CD4-positive, alpha-beta T cell treated with Interleukin-10 for 1 hour (primary cell): ENCODE data around the gene ZC3H11A.
"Not testable (repeated sequence)": the region's sequence is repeated elsewhere in the genome, so short reads cannot be mapped to it uniquely, and the experiment has no call there.

Experiments
- DNase-seq: peaks from one replicate; pipeline ENCODE4 v3.0.0-alpha.2; 2020

ZC3H11A gene

DNA sequence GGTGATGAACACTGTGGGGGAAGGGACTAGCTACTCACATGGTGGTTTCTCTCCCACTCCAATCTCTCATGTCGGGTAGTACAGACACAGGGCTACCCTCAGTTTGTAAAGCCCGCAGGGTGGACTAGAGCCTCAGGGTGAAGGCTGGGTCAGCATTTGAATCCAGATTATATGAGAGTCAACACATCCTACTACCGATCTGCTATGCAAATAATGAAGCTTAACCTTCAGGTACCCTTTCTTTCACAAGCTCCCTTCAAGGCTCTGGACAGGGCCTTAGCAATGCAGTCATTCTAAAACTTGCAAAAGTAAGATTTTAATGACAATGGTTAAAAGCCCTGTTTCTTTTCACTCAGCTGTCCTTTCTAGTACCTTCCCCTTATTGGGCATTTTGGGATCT lies 5.5 kb upstream of the ZC3H11A start:
- no peak for DNase-seq

DNA sequence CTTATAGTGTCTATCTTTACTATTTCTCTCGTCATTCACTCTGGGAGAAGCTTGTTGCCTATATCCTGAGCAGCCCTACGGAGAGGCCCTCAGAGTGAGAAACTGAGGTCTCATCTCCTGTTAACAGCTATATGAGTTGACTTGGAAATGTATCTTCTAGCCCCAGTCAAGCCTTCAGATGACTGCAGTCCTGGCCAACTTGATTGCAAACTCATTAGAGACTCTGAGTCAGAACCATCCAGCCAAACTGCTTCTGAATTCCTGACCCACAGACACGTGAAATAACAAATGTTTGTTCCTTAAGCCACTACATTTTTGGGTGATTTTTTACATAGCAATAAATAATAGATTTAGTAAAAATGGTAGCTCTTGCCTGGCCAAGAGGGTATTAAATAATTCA lies 3.9 kb upstream of the ZC3H11A start:
- DNase-seq: no peak

DNA sequence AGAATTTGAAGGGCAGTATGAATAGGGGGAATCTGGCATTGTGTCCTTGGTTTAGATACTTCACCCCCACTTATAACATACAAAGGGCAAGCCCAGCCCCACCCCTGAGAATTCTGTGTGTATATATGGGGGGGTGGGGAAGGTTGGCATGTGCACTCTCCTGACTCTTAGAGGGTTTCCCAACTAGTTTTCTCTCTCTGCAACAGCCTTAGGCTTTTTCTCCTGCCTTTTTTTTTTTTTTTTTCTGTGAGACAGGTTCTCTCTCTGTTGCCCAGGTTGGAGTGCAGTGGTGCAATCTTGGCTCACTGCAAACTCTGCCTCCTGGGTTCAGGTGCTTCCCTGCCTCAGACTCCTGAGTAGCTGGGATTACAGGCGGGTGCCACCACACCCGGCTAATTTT lies 2.9 kb upstream of the ZC3H11A start:
- no peak for DNase-seq

DNA sequence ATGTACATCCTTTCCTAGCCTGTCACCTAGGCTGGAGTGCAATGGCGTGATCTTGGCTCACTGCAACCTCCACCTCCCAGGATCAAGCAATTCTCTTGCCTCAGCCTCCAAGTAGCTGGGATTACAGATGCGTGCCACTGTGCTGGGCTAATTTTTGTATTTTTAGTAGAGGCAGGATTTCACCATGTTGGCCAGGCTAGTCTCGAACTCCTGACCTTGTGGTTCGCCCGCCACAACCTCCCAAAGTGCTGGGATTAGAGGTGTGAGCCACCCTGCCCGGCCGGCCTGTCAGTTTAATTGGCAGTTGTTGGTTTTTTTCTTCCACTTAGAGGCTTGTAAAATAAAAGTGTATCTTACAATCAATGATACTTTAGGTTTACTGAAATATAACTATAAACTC lies 1.9 kb upstream of the ZC3H11A start:
- DNase-seq: not testable (repeated sequence)

DNA sequence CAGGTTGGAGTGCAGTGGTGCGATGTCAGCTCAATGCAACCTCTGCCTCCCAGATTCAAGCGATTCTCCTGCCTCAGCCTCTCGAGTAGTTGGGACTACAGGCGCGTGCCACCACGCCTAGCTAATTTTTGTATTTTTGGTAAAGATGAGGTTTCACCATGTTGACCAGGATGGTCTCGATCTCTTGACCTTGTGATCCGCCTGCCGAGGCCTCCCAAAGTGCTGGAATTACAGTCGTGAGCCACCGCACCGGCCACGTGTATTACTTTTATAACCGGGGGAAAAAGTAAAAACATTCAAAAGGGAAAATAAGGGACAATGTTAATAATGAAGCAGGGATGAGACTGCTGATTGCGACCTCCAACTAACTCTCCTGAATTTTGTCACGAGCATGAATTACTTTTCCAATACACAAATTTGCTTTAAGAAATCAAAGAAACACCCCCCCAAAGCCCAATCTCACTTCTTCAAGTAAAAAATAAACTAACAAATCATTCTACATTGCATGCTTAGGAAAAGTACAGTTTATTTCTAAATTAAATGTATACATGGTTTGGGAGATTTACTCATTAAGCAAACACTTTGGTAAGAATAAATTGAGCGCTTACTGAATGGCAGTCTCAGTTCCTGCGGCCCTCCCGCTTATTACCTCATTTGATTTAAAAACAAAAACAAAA lies 521 bp upstream of the ZC3H11A start:
- no peak for DNase-seq

DNA sequence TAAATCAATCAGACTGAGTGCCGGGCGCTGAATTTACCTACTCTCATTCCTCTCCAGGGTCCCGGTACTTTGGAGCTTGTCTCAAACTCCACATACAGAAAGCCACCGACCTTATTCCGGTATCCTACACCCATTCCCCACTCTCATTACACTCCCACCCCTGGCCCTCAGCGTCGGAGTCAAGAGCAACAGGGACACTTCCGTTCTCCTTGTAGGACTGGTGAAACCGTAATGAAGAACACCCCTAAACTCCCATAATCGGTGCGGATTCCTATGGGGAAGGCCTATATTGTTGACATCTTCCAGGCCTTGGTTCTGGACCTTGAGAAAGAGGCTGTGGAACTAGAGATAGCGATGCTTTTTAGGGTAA lies 798 bp downstream of the ZC3H11A start:
- no peak for DNase-seq

DNA sequence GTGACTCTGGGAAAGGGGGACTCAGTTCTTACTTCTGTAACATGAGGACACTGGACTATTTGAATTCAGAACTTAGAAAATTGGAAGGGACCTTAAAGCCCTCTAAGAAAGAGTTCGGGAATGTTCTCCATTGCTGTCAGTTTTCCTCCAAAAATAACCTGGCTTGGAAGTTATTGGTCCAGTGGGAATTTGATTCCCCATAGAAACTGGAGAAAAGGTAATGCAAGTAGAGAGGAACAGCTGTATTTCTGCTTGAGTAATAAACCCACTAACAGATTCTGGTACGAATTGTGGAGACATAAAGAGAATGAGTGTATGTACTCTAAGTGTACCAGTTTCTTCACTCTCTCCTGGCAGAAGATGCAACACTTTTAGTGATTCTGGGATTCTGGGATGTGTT lies 1.8 kb downstream of the ZC3H11A start:
- DNase-seq: no peak

DNA sequence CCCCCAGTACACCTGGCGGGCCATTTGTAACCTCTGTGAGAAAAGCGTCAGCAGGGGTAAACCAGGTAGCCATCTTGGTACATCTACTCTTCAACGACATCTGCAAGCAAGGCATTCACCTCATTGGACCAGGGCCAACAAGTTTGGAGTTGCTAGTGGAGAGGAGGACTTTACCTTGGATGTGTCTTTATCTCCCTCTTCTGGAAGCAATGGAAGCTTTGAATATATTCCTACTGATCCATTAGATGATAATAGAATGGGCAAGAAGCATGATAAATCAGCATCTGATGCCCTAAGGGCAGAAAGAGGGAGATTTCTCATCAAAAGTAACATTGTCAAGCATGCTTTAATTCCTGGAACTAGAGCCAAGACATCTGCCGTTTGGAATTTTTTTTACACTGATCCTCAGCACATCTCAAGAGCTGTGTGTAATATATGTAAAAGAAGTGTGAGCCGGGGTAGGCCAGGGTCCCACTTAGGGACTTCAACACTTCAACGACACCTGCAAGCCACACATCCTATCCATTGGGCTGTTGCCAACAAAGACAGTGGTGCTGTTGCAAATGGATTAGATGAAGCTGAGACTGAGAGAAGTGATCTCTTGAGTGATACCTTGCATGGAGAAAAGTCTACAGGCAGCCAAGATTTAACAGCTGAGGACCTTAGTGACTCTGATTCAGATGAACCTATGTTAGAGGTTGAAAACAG lies 2.7 kb downstream of the ZC3H11A start:
- no peak for DNase-seq

DNA sequence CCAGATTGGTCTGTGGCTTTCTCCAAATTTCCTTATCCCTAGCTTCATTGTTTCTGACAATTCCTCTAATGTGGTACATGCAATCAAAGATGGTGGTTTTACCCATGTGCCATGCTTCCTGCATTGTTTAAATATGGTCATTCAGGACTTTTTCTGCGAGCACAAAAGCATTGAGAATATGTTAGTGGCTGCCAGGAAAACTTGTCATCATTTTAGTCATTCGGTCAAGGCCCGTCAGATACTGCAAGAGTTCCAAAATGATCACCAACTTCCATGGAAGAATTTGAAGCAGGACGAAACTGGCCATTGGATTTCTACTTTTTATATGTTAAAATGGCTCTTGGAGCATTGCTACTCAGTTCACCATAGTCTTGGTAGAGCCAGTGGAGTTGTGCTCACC lies 3.7 kb downstream of the ZC3H11A start:
- no peak for DNase-seq

DNA sequence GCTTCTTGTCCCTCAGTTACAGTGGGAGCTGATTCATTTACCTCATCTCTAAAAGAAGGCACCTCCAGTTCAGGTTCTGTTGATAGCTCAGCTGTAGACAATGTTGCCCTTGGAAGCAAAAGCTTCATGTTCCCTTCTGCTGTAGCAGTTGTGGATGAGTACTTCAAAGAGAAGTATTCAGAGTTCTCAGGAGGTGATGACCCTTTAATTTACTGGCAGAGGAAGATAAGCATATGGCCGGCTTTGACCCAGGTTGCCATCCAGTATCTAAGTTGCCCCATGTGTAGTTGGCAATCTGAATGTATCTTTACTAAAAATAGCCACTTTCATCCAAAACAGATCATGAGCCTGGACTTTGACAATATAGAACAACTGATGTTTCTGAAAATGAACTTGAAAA lies 4.5 kb downstream of the ZC3H11A start:
- DNase-seq: no peak

DNA sequence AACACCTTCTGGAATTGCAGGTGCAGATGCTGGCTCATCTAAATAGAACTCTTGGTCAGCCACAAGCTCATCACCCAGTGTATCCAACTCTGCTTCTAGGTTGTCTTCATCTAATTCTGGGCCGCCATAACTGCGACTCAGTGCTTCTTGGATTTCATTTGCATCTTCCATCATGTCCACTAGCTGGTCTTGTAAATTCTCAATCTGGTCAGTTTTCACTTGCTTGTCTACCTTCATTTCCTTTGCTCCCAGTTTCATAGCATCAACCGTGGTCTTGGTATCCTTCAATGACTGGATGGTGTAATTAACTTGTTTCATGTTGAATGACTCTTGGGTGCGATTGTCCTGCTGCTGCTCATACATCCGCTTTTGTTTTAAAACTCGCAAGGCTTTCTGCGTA lies 10.3 kb downstream of the ZC3H11A start:
- no peak for DNase-seq

DNA sequence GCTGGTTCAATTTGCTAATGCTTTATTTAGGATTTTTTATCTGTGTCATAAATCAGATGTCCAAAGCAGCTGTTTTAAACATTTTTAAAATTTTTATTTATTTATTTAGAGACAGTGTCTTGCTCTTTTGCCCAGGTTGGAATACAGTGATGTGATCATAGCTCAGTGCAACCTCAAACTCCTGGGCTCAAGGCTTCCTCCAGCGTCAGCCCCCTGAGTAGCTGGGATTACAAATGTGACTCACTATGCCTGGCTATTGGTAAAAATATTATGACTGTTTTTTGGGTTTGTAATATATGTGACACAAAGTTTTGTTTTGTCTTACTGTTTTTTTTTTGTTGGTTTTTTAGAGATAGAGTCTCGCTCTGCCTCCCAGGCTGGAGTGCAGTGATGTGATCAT lies 11.8 kb downstream of the ZC3H11A start:
- DNase-seq: no peak

DNA sequence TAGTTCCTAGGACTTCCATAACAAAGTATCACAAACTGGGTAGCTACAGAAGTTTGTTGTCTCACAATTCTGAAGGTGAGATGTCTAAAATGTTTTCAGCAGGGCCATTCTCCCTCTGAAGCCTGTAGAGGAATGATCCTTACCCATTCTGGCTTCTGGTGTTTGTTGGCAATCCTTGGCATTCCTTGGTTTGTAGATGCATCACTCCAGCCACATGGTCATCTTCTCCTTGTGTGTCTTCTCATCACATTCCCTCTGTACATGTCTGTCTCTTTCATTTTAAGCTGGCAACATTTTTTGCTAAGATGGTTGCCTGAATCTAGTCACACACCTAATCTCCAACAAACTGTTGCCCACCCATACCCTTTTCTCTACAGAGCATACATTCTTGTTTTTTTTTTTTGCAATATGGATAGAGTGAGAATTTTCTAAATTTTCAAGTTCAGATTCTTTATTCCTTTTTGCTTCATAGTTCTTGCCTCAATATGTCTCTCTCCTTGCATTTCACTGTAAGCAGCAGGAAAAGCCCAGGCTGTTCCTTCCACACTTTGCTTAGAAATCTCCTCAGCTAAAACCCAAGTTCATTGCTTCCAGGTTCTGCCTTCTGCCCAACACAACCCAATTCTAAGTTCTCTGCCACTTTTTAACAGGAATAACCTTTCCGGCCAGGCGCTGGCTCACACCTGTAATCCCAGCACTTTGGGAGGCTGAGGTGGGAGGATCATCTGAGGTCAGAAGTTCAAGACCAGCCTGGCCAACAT lies 18.3 kb downstream of the ZC3H11A start:
- DNase-seq: no peak

DNA sequence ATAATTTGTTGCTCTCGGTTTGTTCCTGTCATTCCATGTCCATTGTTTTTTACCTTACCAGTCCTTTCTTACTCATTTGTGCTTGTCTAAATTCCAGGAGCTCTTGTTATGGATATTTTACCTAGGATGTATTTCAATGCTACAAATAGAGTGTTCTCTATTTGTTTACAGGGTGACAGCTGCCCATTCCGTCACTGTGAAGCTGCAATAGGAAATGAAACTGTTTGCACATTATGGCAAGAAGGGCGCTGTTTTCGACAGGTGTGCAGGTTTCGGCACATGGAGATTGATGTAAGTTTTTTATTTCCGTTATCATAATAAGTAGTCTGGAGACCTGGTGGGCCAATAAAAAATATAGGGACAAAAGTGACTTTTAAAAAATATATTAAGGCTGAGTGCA lies 23.0 kb downstream of the ZC3H11A start:
- DNase-seq: no peak

DNA sequence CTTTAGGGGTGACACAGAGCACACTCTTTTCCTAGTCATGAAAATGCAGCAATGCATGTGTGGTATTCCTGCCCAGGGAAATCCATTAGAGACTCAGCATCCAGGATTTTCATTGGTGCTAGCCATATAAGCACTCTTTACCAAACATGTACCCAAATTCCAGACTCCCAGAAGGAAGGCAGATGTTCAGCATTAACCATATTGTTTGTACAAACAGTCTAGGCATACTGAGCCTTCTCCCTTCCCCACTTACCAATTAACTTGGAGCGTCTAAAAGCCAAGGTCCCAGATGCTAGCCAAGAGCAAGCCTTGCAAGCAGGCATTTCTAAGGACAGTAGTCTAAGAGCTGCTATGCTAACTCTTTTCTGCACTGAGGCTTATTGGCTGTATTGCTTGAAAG lies 27.9 kb downstream of the ZC3H11A start:
- no peak for DNase-seq

DNA sequence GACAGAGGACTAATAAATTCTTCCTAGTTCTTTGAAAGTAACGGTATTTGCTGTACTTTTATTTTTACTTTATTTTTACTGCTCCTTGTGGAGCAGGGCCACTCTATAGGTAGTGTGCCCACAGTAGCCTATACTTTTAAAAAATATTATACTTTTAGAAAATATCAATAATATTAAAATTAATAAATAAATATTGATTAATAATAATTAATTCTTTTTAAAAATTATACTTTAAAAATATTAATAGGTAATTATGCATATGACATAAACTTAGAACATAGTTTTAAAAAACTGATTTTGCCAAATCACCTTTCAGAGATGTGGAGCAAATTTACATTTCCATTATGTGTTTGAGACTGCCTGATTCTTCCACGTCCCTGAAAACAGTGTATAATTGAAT lies 30.8 kb downstream of the ZC3H11A start:
- no peak for DNase-seq

DNA sequence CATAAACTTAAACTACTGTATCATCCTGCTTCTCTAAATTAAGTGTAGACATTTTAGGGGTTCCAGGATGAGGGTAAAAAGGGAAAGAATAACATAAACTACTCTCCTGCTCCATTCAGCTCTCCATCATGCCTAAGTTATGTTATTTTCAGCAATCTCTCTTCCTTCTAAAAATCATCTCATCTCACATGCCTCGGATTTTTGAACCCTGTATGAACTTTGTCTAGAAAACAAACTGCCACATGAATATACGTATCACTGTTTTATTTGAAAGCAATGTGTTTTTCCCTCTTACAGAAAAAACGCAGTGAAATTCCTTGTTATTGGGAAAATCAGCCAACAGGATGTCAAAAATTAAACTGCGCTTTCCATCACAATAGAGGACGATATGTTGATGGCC lies 32.6 kb downstream of the ZC3H11A start:
- DNase-seq: no peak

DNA sequence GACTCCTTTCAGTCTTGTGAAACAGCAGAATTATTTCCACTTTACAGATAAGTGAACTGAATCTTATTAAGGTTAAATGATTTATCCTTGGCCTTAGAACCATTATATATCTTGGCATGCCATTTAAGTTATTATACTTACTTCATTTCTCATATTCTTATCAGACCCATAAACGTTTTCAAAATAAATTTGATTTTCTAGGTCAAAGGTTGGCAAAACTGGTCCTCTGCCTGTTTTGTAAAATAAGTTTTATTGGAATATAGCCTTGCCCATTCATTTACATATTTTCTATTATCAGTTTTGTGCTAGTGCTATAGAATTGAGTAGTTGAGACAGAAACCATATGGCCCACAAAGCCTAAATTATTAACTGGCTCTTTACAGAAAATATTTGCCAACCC lies 33.1 kb downstream of the ZC3H11A start:
- DNase-seq: no peak

DNA sequence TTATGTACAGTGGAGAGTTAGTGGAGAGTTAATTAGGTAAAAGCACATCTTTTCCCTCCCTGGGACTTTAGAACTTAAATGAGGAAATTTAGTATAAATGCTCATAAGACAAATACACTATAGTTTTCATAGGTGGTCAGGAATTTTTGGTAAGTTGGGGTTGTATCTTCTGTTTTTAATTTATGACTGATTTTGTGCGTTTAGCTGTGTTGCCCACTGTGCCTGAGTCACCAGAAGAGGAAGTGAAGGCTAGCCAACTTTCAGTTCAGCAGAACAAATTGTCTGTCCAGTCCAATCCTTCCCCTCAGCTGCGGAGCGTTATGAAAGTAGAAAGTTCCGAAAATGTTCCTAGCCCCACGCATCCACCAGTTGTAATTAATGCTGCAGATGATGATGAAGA lies 33.8 kb downstream of the ZC3H11A start:
- not testable (repeated sequence) for DNase-seq

DNA sequence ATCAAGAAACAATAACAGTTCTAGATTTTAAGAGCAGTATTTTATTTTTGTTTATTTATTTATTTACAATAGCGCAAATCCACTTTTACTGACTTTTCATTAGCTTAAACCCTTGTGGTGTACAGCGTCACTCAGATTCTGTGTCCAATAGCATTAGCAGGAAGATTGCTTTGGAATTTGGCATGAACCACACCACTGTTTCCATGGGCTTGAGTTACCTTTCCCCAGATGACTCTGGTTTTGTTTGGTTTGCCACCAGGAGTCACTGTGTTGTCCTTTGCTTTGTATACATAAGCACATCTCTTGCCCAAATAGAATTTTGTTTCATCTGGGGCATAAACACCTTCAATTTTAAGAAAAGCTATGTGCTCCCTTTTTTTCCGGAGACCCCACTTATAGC lies 40.1 kb downstream of the ZC3H11A start:
- DNase-seq: no peak

DNA sequence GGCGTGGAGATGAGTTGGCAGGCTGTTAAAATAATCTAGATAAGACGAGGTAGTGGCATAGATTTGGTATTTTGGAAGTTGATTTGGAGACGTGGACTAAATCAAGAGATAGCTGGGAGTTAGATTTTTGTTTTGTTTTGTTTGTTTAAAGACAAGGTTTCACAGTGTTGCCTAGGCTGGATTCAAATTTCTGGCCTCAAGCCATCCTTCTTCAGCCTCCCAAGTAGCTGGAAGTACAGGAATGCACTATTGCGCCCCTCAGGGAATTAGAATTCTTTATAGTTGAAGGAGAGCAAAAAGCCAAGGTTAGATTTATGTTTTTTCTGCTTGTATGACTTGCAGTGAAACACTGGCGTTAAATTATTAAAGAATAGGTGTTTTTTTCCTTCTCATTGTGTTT lies 43.7 kb downstream of the ZC3H11A start:
- no peak for DNase-seq

DNA sequence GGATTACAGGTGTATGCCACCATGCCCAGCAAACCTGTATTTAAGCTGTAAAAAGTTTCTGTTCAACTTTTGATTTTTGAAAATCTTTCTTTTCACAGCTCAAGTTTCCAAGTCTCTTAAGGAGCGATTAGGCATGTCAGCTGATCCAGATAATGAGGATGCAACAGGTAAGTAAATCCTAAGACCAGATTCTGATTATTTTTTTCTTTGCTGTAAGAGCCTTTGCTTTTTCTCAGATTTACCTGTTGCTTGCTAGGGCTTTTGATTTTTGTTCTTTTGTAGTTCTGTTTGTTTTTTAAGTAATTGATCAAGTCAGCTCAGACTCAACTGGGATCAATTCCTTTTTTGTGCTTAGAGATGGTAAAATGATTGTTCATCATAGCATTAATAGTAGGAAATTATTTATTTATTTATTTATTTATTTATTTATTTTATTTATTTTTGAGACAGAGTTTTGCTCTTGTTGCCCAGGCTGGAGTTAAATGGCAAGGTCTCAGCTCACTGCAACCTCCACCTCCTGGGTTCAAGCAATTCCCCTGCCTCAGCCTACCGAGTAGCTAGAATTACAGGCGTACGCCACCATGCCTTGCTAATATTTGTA lies 44.9 kb downstream of the ZC3H11A start:
- no peak for DNase-seq

DNA sequence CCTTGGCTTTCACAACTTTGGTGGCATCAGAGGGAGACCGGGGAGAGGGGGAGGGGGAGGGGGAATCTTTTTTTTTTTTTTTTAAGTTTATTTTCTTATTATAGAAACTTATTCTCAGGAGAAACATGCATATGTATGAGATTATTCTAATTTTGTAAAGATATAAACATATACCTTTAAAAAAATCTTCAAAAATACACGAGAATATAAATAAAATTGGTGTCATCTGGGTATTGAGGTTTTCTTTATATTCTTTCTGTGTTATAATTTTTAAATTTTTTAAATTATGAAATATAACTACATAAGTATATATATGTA lies 47.1 kb downstream of the ZC3H11A start:
- no peak for DNase-seq

DNA sequence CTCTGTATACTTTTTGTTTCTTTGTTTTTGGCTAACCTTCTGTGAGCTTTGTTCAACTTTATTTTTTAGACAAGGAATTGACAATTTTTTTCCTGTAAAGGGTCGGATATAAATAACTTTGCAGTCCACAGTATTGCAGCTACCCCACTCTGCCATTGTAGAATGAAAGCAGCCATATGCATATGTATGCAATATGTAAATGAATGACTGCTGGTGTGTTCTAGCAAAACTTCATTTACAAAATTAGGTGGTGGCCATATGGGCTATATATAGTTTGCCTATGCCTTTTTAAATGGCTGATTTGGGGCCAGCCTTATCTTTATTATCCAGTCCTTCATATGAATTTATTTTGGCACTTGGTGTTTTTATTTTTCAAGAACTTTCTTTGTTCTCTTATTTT lies 48.0 kb downstream of the ZC3H11A start:
- DNase-seq: no peak
